Inflammatory macrophage treated with lipopolysaccharide for 4 hours (primary cell): ENCODE measurements around the gene TSPAN7.

Source experiments
- DNase-seq: peaks from one replicate; pipeline ENCODE4 v3.0.0-alpha.2; 2020

The TSPAN7 gene

DNA sequence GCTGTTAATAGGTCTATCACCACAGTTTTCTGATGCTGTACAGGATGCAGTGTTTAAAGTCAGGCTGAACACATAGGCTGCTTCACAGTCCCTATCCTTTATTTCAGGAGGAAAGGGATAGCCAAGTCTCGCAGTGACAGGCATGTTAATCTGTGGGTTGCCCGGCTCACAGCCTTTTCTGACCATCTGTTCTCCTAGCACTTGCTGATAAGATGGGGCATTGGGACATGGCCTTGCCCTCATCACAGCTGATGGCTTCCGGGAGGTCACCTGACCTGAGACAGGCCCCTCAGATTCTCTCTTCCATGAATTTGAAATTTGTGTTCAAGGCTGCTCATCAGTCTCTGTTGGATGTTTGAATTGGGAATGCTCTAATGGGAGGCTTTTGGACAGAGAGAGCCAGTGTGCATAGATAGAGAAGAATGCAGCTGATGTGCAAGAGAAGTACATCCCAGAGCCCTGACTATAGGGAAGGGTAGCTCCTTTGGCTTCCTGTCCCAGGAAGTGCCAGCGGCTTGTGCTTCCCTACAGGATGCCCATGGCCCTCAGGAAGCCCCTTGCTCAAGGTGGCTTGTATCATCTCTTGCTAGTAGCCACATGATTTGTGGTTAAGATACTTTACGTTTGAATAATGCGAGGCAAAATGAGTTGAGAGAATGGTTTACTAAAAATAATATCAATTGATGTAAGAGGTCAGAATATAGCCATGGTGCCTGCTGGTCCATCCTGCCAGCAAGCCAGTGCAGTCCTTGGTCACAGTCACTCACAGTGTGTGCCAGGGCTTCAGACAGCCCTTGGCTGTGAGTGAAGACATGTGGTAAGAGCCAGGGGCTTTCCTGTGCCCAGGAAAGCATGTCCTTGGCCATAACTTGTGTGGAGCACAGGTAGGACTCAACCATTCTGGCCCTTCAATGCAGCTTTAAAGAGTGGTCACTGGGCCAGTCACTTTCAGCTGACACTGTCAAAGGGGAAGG lies 88.6 kb downstream of the TSPAN7 start:
- no peak for DNase-seq

DNA sequence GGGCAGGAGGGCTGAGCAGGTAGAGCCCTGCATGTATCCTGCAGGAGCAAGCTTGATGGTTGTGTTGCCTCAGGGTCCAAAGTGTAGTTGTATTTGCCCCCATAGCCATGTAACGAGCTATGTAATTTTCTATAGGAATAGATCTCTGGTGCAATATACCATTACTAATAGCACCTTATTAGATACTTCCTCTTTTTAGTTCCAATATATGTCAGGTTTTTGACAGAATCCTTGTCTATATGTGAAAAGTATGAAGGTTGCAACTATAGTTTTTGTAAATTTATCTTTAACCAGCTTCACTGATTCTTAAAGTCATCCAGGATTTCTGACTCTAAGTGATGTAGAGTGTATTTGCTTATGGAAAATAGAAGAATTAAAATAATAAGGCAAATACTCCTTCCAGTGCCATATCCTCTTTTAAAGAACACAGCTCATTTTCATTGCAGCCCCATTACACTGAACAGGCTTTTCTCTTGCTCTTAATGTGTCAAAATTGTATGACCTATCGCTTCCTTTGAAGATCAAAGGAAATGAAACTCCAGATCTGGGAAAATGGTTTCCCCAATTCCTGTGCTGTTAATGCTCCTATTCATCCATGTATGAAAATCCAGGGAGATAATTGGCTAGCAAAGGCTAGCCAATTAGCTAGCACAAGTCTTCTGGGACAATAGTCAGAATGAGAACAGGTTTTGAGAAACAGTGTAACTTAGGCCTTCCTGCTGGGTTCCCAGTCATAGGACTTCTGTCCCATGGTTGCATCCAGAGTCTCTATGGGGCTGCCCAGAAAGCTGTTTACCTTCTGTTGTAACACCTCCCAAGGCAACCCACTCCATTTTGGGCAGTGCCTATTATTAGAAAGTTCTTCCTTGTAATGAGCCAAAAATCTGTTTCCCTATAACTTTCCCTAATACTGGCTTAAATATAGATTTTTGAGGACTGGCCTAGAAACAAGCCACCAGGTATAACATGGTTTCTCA lies 90.6 kb downstream of the TSPAN7 start:
- DNase-seq: peak; percentile 9

DNA sequence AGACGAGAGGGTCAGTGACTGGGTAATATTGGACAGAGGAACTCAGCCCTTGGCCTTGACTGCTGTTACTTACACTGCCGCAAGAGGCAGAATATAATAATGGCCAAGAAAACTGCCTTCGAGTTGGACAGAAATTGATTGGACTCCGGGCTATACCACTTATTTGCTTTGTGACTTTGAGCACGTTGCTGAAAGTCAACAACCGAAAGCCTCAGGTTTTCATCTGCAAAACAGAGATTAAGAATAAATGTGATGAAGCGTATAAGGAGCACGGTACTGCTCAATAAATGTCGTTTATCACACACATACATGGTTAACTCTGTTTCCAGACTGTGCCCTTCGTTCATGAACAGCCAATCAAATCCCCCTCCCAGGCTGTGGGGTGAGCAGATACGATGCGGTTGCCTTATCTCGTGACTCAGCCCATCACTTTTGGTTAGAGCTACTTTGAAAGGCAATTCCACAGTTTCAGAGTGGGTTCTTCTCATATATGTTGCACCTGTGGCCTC lies 91.6 kb downstream of the TSPAN7 start:
- no peak for DNase-seq

DNA sequence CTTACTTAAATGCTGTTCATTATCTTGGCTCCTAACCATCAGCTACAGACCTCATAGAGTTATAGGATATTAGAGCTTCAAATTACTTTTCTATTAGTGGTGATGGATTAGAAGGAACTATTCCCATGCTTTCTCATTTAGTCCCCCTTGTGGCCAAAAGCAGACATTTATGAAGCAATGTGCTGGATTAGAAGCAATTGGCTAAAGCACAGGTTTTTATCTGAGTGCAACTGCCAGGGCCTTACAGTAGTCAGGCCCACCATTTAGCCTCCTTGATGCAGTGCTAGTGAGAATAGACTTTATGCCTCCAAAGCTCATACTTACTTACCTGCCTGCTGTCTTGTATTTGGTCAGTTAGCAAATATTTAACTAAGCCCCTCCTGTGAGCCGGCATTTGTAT lies 93.0 kb downstream of the TSPAN7 start:
- DNase-seq: peak; percentile 40

DNA sequence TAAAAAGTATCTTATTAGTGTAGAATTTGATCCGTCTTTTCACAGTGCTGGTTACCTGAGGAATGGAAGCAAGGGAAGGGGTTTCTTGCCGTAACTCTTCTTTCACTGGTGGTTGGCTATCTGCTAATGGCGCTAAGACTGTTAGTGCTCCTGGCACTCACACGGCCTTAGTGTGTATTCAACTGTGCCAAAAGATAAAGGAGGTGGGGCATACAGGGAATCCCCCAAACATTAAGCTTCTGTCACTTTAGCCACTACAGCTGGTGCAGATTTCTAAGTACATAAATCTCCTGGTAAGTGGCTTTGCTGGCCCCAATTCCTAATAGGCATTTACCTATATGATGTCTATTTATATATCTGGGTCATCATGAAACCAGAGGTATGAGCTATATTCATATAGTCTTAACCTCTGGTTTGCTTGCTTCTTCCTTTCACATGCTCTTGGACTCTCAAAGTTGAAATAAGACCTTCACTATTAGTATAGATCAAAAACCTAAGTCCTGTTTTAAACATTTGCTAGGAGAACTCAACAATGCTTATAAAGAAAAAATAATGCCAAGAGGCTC lies 95.1 kb downstream of the TSPAN7 start:
- no peak for DNase-seq

DNA sequence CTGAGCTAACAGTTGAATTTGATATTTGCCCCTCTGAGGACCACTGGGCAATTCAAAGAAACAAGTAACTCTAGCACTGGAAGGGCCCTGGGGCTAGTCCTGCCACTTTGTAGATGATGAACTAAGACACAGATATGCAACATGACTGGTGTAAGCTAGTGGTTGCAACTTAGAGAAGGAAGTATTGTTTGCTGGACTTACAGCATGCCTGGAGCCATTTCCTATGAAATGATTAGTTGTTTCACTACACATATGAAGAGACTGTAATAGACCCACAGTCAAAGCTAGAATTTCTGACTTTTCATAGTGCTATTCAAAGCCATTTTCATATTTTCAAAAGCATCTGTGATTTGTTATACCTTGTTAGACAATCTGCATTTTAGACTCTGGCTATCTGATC lies 96.2 kb downstream of the TSPAN7 start:
- peak; percentile 34 for DNase-seq

DNA sequence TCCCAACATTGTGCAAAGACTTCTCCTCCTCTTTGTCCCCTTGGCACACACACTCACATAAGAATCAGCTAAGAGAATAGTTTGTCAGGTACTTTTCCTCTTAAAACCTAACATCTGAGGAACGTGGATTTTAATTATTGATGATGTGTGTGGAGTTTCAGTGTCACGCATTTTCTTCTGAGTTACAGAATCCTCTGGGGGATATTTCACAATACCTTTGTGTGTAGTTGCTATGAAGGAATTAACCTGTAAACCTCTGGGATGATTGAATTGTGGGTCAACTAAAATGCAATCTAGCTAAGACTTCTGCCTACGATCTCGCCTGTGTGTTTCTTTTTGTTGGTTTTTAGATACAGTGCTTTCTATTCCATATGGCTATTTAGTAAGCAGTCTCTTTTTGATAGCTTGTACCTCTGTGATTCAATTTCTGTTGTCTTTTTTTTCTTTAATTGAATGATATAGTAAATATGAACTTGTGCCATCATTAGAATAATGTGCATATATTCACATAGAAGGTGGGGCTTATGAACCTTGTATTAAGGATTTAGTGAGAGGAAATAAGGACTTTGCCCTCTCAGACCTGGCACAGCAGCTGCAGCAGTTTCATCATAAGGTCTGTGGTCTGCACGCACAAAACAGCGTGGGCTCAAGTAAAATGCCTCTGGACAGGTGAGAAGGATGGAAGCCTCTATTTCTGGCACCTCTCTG lies 99.2 kb downstream of the TSPAN7 start:
- no peak for DNase-seq

DNA sequence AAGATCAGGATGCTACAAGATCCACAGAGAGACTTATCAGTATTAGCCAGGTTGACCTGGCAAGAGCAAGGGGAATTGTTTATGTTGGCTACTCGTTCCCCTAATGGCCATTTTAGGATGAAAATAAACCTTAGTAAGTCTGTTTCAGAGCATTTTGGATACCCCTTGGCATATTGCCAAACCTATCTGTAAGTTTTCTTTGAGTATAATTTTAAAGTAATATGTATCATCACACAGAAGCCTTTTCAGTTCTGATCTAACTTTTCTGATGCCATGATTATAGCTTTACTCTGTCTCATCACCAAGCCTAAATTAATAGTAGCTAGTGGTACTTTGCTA lies 99.7 kb downstream of the TSPAN7 start:
- no peak for DNase-seq

DNA sequence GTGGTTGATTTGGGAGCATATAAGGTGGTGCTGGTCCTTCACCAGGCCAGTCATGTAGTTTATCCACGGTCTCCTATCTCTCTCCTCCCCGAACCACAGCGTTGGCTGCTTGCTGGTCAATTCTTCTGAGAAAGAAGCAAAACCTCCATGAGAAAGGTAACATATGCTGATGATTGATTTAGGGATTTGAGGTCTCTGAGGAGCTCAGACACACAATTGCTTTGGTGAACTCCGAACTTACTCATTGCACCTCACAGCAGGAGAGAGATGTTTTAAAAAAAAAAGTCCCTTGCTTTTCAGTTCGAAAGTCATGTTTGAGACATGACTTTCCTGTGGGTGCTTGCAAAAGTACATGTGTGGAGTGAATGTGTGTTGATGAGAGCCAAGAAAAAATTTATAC lies 100.2 kb downstream of the TSPAN7 start:
- no peak for DNase-seq

DNA sequence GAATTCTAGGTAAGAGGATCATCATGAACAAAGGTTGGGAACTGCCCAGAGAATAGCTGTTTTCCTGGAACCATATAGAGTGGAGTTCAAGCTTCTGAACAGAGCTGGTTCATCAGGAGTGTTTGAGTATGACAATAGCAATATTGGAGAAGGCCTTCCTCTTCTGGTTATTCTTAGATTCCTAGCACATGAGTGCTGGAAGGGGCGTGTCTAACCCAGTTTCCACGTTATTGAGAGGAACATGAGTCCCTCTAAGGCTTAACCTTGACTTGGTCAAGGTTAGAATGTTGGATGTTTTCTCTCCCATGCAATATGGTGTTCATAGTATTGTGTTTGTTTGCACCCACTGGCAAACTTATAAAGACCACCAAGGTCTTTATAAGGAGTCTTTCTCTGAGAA lies 101.3 kb downstream of the TSPAN7 start:
- peak; percentile 11 for DNase-seq

DNA sequence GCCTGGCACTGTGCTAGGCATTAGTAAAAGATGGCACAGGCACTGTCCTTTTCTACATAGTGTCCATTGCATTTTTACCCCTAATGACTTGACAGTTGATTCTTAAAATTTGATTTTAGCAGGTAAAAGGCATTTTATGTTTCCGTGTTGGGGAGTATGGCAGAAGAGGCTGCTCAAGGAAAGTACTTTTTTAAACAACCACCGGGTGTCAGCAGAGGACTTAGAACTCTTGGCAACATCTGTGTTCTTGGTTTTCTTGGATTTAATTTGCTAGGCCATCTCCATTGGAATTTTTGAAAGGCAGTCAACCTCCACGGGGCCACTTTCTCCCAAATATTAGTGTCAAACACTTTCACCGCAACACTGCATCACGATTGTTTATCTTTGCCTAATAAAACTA lies 102.9 kb downstream of the TSPAN7 start:
- peak; percentile 32 for DNase-seq

DNA sequence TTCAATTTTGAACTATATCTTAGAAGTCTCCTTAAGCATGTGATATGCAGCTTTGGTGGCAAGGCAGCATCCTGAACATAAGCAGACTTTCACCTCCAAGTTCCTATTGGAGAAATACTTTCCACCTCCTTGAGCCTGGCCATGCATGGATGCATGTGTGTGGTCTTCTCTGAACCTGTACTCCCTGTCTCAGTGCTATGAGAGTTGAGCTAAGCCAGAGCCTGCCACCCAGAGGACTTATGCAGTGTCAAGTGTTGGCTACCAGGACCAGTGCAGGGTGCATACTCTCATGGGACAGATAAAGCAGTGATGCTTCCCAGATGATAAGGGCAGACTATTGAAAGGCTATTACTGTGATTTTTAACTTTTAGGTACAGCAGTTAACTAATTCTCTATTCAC lies 105.6 kb downstream of the TSPAN7 start:
- DNase-seq: no peak

DNA sequence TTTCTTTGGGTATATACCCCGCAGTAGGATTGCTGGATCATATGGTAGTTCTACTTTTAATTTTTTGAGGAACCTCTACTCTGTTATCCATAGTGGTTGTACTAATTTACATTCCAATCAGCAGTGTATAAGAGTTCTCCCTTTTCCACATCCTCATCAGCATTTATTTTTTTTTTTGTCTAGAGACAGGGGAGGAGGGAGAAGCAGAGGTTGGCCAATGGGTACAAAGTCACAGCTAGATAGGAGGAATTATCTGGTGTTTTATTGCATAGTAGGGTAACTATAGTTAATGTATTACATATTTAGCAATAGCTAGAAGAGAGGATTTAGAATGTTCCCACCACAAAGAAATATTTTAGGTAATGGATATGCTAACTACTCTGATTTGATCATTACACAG lies 107.4 kb downstream of the TSPAN7 start:
- no peak for DNase-seq

DNA sequence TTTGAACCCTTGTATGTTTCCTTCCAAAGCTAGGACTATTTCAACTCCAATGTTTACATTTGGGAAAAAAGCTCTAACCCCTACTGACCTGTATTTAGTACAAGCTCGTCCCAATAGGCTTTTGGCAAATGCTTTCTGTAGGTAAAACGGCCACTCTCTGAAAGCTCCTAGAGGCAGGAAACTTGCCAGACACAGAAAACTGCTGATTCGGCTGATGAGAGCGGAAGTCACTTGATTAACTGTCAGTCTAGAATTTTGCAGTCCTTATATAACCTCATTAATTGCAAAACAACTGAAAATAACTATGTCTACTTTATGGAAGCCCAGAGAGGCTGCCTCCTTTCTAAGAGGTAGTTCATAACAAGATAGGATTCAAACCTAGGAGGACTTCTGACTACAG lies 108.1 kb downstream of the TSPAN7 start:
- DNase-seq: peak; percentile 65

DNA sequence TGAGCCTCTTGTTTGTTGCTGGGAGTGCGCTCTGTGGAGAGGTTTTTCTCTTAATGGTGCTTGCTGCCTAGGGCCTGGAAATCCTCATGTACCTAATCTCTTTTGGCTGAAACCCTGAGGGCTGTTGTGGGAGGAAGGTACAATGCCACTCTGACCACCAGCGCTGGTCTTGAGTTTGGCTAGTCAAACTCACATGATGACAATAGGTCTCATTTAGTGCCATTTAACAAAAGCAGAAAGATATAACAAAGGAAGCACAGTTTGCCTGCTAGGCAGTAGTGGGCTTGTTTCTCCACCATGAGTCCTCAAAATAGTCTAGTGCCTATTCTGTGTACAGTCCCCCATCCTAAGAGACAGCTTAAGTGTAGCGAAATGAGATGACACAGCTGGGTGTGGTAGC lies 111.3 kb downstream of the TSPAN7 start:
- no peak for DNase-seq

DNA sequence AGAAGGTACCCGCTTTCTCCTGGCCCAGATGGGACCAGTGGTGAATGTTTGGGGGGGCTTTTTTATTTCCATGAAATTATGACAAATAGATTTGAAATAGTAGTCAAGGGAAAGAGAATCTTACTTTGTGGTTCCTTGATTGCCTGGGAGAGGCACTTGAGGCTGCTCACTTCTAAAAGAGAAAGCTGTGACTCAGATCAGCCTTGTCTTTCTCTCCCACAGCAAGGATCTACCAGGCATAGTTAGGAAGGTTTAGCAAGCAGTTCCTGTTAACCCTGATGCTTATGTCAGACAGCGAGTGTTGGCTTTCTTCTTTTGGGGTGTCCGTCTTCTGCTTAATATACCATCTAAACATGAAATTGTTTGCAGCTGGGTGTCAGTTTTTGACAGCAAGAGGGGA lies 114.5 kb downstream of the TSPAN7 start:
- DNase-seq: peak; percentile 61

DNA sequence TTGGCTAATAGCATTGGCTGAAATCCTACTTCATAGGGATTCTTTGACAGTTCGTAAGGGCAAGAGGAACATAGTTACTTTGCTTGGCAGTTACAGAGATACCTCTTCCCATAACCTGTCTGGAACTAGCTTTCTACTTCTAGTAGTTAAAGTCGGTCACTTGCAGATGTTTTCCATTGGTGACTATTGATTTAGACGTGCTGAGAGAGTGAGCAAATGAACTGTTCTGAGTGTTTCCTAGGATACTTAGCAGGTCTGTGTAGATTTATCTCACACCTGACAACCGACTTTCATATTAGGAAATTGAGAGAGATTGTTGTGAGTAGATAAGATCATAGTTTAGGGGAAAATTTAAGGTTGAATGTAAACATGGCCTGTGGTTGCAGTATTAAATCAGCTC lies 116.8 kb downstream of the TSPAN7 start:
- no peak for DNase-seq

DNA sequence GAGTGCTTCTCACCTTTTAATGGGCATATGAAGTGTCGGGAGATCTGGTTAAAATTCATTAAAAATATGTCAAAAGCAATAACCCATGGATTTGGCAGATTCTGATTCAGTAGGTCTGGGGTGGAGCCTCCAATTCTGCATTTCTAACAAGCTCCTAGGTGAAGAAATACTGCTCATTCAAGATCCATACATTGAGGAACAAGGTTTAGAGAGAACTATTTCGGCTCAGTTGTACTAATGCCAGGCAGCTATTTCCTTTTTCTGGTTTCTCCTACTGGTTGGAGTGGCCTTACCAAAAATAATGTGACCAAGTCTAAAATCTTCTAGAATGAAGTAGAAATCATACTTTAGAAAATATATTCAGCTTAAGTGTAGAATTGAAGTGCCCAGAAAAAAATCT lies 117.5 kb downstream of the TSPAN7 start:
- peak; percentile 38 for DNase-seq

DNA sequence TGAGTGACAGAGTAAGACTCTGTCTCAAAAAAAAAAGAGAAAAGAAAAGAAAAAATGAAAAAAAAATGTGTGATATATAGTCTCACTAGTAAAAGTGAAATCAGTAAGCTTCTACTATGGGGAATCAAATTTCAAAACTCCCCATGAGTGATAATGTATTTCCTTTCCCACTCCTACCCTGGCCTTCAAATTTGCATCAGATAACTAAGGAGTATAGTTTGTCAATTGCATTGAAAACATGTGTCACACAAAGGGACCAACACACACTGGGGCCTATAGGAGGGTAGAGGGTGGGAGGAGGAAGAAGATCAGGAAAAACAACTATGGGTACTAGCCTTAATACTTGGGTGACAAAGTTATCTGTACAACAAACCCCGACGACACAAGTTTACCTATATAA lies 118.4 kb downstream of the TSPAN7 start:
- no peak for DNase-seq

DNA sequence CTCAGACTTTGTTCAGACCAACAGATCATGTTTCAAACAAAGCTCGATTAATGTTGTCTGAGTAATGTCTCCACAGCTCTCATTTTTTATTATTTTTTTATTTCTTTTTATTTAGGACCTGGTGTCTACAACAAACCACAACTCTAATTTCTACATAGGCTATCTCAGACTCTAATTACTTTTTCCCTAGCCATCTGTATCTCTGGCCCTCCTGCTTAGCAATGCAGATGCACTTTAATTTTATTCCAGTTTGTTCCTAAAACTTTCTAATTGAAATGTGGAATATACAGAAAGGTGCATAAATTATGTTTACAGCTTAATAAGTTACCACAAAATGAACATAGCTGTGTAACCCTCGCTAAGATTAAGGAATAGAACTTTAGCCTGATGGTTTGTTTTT lies 120.8 kb downstream of the TSPAN7 start:
- no peak for DNase-seq

DNA sequence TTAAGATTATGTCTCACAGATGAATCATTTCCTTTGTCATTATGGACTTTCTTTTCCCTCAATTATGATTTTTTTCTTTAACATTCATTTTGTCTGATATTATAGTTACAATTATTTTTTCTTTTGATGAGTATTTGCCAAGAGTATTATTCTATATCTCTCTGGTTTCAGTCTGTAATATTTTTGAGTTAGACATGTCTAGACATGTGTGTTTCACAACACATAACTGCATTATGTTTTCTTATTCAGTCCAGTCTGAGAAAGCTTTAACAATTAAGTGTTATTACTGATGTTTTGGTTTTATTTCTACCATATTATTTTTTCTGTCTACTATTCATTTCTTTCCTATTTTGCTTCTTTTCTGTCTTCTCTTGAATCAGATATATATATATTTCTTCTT lies 131.6 kb downstream of the TSPAN7 start:
- no peak for DNase-seq

DNA sequence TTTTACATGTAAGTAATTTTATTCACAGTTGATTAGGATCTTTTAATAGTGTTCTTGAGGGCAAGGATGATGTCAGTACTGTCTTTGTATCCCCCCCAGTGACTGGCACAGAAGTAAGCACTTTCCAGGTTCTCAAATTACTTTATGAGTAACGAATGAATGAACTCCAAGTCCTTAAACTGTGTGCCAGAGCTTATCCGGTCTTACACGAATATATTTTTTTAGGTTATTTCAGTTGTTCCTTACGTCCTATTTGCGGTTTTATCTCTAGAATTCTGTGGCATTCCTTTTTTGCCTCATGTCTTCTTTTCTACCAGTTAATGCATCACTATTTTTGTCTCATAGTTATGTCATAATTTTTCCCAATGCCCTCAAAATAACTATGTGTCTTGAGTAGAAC lies 133.1 kb downstream of the TSPAN7 start:
- no peak for DNase-seq

DNA sequence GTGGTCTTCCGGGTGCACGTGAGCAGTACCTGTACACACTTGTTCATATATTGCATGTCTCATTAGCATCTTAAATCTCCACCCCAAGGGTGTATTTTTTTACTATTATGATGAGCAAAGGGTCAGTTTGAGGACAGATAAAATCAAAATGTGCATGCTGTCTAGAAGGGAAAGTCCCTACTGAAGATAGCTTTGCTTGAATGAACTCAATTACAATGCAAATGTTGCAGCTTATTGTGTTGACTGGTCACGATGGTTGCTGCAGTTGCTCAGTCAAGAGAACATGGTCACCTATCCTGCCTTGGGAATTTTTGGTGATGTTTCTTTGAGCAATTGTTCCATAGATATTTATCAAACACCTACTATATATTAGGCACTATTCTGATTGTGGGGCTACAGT lies 136.1 kb downstream of the TSPAN7 start:
- no peak for DNase-seq
